Ascending aorta (tissue), 2 donors: Measurements from ENCODE around the gene KRTAP19-8. TPM values are rescaled to one million over a fixed set of nuclear protein-coding genes. Genes with fewer than 3 reads are reported as not detected.

Source experiments
- DNase-seq, 2 donors: peaks; one replicate each; pipeline ENCODE4 v3.0.0-alpha.2; 2019; ENCODE audit warnings: low spot score in 2 of 2
- H3K27ac ChIP-seq, 2 donors: fragments of 200-600 bp; sonication (generic); one replicate each; pipeline ENCODE4 v1.5.1; 2016 to 2017; ENCODE audit warnings: mild to moderate bottlenecking in 1 of 2
- H3K27me3 ChIP-seq: fragments of 200-600 bp; sonication (generic); one replicate; pipeline ENCODE4 v1.5.1; 2017
- H3K36me3 ChIP-seq, 2 donors: fragments of 200-600 bp; sonication (generic); one replicate each; pipeline ENCODE4 v1.5.1; 2016
- H3K4me1 ChIP-seq, 2 donors: fragments of 200-600 bp; sonication (generic); one replicate each; pipeline ENCODE4 v1.5.1; 2016 to 2017; ENCODE audit warnings: mild to moderate bottlenecking in 1 of 2
- H3K4me3 ChIP-seq, 2 donors: fragments of 200-600 bp; sonication (generic); one replicate each; pipeline ENCODE4 v1.5.1; 2016 to 2017; ENCODE audit warnings: mild to moderate bottlenecking in 1 of 2
- H3K9me3 ChIP-seq, 2 donors: fragments of 200-600 bp; sonication (generic); one replicate each; pipeline ENCODE4 v1.5.1; 2016
- CTCF ChIP-seq, 3 experiments: fragments of 200-600 bp in 2 of 3; fragments of 450-650 bp in 1 of 3; sonication (generic) in 2 of 3; IDR thresholded peaks; one replicate each; pipeline ENCODE4 v1.5.1; 2016 to 2019; ENCODE audit warnings: antibody characterized with exemption in 3 of 3, mild to moderate bottlenecking in 1 of 3, moderate library complexity in 1 of 3
- intact Hi-C: fragments of 100-400 bp; cut with DNase I; formaldehyde crosslinking; loops from one replicate; pipeline ENCODE4 v1.15.1; 2023
- total RNA-seq: library from RNA; depleted of rRNA; stranded (reverse); fragments of >200 nt; gene quantifications from one replicate; pipeline ENCODE4 v1.1.0, GENCODE V29; 2016

The KRTAP19-8 gene
- total RNA-seq, 1 donor from 2014 or later: not detected

- Histone ChIP-seq H3K36me3 (no peaks in the 10 kb centered on the region), H3K27ac (no peak overlapping the region), H3K4me3 (no peak overlapping the region), H3K4me1 (no peaks in the 10 kb centered on the region), H3K9me3 (no peaks in the 10 kb centered on the region), H3K27me3 (no peaks in the 10 kb centered on the region)
- intact Hi-C loops: no loop called here
- no peak for TF ChIP-seq CTCF (IDR thresholded peaks at IDR 0.05)
- DNase-seq: no peak
Measured at GRCh38 chr21:31075848-31076247, 37.6 kb upstream of the KRTAP19-8 start.

DNA sequence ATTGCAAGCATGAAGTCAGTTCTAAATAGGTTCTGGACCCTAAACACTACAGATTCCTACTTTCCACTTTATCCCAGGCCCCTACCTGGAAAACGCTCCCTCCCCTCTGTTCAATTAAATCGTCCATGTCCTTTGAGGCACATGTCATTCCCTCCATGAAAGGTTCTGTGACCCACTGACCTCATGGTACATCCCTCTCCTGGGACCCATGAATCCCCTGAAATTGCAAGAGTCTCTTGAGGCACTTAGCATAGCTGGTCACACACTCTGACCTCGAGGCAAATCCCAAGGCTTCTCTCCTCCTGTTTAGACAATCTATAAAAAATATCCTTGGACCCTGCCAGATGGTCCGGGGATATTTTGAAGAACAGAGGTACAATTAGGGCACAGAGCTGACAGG, 34.3 kb upstream of the KRTAP19-8 start:
- Histone ChIP-seq H3K9me3 (no peaks in the 10 kb centered on the region), H3K4me1 (no peaks in the 10 kb centered on the region), H3K4me3 (no peak overlapping the region), H3K27ac (no peak overlapping the region), H3K36me3 (no peaks in the 10 kb centered on the region), H3K27me3 (no peaks in the 10 kb centered on the region)
- DNase-seq: no peak
- no peak for TF ChIP-seq CTCF (IDR thresholded peaks at IDR 0.05)
- intact Hi-C loops: no loop called here

DNA sequence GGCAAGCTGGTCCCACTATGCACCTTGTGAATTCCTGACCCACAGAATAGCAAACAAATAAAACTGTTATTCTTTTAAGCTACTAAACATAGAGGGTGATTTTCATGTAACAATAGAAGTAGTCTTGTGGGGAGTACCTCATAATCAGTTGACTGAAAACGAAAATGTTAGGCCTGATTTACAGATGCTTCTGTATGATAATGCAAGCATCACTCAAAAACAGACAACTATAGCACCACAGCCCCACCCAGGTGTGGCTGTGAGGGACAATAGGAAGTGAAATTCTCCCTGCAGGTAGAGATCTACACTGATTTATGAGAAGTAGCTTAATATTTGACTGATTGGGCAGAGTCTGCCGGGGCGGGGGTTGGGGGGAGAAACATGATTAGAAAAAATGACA, 26.5 kb upstream of the KRTAP19-8 start:
- H3K27me3 ChIP-seq: no peaks in the 10 kb centered on the region
- no peaks in the 10 kb centered on the region for H3K4me1 ChIP-seq
- intact Hi-C loops: no loop called here
- DNase-seq: no peak
- no peak overlapping the region for H3K27ac ChIP-seq
- no peak for TF ChIP-seq CTCF (IDR thresholded peaks at IDR 0.05)
- H3K9me3 ChIP-seq: no peaks in the 10 kb centered on the region
- no peaks in the 10 kb centered on the region for H3K36me3 ChIP-seq
- H3K4me3 ChIP-seq: no peak overlapping the region

- no peaks in the 10 kb centered on the region for H3K27me3 ChIP-seq
- TF ChIP-seq CTCF (IDR thresholded peaks at IDR 0.05): no peak
Measured at GRCh38 chr21:31052489-31053142, 14.3 kb upstream of the KRTAP19-8 start.

DNA sequence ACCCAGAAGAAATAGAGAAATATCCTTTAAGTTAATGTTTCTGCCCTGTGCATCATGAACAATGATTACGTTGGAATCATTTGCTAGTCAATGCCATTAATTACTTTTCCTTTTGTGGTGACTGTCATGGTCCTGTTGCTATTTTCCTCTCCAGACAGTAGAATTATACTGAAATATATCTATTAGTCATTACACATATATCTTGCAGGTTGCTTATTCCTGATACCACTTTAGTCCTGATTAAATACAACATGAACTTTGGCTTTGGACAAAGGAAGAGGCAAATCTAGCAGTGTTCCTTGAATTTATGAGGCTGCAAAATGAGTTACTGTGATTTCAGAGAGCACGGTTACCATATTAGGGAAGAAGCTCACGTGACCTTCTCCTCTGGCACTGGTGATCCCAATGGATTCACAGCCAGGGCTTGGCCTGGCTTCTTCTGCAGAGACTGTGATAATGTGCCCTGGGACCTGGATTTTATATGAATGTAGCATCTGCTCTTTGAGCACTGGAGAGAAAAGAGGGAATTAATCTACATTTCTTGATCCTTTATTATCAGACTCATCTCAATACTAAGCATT, 12.4 kb upstream of the KRTAP19-8 start:
- intact Hi-C loops: no loop called here

More at GRCh38 chr21:31052489-31053142, 14.3 kb upstream of the KRTAP19-8 start:
- no peak overlapping the region for H3K27ac ChIP-seq
- no peaks in the 10 kb centered on the region for H3K36me3 ChIP-seq
- intact Hi-C loops: no loop called here
- H3K9me3 ChIP-seq: no peaks in the 10 kb centered on the region
- no peak for DNase-seq
- no peaks in the 10 kb centered on the region for H3K4me1 ChIP-seq
- no peak overlapping the region for H3K4me3 ChIP-seq

More for the DNA sequence above, 12.4 kb upstream of the KRTAP19-8 start:
- Histone ChIP-seq H3K36me3 (no peaks in the 10 kb centered on the region), H3K9me3 (no peaks in the 10 kb centered on the region), H3K27me3 (no peaks in the 10 kb centered on the region), H3K27ac (no peak overlapping the region), H3K4me1 (no peaks in the 10 kb centered on the region), H3K4me3 (no peak overlapping the region)
- no peak for DNase-seq
- TF ChIP-seq CTCF (IDR thresholded peaks at IDR 0.05): no peak
